Adipose tissue (tissue), 3 donors: Measurements from ENCODE around the gene MEIS3. TPM values are rescaled to one million over a fixed set of nuclear protein-coding genes. Genes with fewer than 3 reads are reported as not detected.

Experiments
- H3K27ac ChIP-seq: one replicate; pipeline ENCODE4 v1.5.1; 2013; ENCODE audit warnings: low read depth, low read length
- WGBS, 3 donors: extraction: QIAGEN DNeasy Blood & Tissue Kit; methylation state at CpG; one replicate each; pipeline ENCODE4 v1.1.7; 2013; 5-methylcytosine and 5-hydroxymethylcytosine counted together
- polyA plus RNA-seq, 3 donors: library from polyadenylated mRNA; stranded (reverse); fragments of 200-250 nt; gene quantifications; one replicate each; pipeline ENCODE4 v1.2.3, GENCODE V29; 2013
- donor health status: healthy with polysubstance abuse.
- donor health status: Bipolar disorder and iron deficiency.
- donor health status: healthy.

The MEIS3 gene
- 10 to 100 TPM in 1 of 3 donors, 1 to 10 TPM in 2; 4.3 to 28.6 (median 10.0) TPM for polyA plus RNA-seq

GRCh38 chr19:47419030-47419783 lies at the start of gene MEIS3:
Gene MEIS3, minus strand, starts transcription at chr19:47419527. Its CDS starts 446 bp downstream, at chr19:47419081.
- 1% methylated on average over 38 to 64 of the region's 70 CpGs for WGBS, 3 donors

DNA sequence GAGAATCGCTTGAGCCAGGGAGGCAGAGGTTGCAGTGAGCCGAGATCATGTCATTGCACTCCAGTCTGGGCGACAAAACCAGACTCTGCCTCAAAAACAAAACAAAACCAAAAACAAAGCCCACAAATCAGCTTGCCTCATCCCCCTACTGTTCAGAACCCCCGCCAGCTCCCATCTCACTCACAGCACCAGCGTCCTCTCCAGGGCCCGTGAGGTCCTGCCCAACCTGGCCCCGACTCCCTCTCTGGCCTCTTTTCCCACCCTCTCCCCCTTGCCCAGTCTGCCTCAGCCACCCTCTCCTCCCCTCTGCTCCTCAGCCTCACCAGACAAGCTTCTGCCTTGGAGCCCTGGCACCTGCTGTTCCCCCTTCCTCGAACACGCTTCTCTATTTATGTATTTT lies 48.6 kb upstream of the MEIS3 start:
- H3K27ac ChIP-seq: no peak overlapping the region
- 43 to 67% (median 47%) methylated on average over 9 of the region's 9 CpGs for WGBS, 3 donors

More at GRCh38 chr19:47419030-47419783, at the start of gene MEIS3:
- H3K27ac ChIP-seq: no peak within 1 kb of the TSS

DNA sequence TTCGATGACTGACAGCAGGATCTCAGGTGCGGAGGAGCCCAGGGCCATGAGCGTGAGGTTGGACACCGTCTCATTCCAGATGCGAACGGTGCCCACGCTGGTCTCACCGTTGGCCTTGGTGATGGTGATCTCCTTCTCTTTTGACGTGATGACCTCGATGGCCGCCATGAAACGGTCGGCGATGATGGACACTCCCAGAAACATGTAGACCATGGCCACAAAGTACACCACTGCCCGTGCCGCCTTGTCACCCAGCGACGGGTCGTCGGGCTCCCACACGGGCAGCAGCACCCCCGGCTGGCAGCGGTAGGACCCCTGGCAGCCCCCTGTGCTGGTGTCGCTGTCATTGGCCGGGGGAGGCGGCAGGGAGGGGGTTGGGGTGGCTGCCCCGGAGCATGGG lies 46.6 kb upstream of the MEIS3 start:
- H3K27ac ChIP-seq: no peak overlapping the region
- WGBS, 3 donors: 86 to 91% (median 87%) methylated on average over 27 of the region's 27 CpGs

DNA sequence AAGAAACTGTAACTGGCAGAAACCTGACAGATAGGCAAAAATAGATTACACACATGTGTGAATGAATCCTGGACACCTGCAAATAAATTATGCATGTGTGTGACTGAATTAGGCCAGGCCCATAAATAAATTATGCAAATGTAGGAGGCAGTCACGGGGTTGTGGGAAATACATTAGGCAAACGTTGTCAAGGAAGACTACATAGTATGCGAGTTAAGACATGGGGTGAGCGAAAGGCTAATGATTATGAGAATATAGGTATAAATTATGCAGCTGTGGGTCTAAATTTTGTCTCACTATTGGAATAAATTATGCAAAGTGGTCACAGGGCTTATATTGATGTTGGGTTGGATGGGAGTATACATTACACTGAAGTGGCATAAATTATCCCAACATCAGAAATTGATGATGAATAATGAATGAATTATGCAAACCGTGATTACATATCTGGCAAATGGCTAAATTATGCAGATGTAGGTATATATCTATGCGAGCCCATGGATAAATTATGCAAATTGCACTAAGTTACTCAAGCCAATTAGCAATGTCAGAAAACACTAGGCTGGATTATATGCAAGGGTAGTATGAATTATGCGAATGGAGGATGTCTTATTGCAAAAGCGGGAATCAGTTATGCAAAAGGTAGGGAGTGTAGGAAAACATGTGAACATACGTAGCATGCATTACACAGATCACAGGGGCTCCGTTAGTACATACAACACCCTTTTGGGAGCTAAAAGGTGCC lies 45.5 kb upstream of the MEIS3 start:
- no peak overlapping the region for H3K27ac ChIP-seq
- WGBS, 3 donors: 68 to 81% (median 69%) methylated on average over 10 of the region's 10 CpGs

DNA sequence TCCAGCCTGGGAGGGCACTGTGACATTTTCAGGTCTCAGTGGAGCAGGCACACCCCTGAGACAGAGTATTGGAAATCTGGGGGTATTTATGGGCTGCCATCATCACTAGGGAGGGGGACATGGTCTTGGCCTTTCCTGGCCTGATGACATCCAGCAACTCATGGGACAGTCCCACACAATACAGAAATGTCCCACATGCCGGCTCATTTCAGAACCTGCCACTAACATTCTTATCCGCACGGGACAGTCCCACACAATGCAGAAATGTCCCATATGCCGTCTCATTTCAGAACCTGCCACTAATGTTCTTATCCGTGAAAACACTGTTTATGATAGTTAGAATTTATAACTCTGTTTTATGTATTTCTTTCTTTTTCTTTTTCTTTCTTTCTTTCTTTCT lies 42.5 kb upstream of the MEIS3 start:
- no peak overlapping the region for H3K27ac ChIP-seq
- WGBS, 3 donors: 76 to 91% (median 84%) methylated on average over 5 of the region's 5 CpGs

DNA sequence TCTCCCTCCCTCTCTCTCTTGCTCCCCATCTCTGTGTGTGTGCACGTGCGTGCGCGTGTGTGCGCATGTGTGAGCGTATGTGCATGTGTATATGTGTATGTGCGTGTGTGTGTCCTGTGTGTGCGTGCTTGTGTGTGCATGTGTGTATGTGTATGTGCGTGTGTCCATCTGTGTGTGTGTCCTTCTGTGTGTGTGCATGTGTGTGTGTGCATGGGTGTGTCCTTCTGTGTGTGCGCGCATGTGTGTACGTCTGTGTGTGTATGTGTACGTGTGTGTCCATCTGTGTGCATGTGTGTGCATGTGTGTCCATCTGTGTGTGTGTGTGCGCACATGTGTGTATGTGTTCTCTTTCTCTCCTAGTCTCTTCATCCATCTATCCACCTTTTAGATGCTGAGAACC lies 40.1 kb upstream of the MEIS3 start:
- WGBS, 3 donors: 88 to 93% (median 92%) methylated on average over 14 of the region's 14 CpGs

GRCh38 chr19:47458672-47459071 lies 39.3 kb upstream of the MEIS3 start:
- WGBS, 3 donors: 29 to 52% (median 29%) methylated on average over 5 of the region's 5 CpGs
- H3K27ac ChIP-seq: no peak overlapping the region

More for the DNA sequence above, 40.1 kb upstream of the MEIS3 start:
- no peak overlapping the region for H3K27ac ChIP-seq

- 27 to 58% (median 28%) methylated on average over 67 to 77 of the region's 77 CpGs for WGBS, 3 donors
- no peak overlapping the region for H3K27ac ChIP-seq
These were observed 37.6 kb upstream of the MEIS3 start for GRCh38 chr19:47456721-47457474.

DNA sequence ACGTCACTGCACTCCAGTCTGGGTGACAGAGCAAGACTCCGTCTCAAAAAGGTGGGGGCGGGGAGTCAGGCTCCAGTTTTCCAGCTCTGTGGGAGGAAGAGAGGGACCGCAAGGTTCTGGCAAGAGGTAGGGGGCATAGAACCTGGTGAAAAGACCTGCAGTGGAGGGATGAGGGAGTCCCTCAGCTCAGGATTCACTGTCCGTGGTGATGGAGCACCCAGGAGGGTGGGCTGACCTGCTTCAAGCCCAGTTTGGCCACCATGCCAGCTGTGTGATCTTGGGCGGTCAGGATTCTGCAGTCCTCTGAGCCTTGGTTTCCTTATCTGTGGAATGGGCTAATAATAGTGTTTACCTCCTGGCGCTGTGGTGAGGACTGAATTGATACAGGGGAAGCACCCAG lies 31.2 kb upstream of the MEIS3 start:
- H3K27ac ChIP-seq: no peak overlapping the region
- WGBS, 3 donors: 60 to 76% (median 60%) methylated on average over 7 of the region's 7 CpGs

- WGBS, 3 donors: 25 to 62% (median 25%) methylated on average over 9 of the region's 9 CpGs
- H3K27ac ChIP-seq: no peak overlapping the region
These were observed 29.0 kb upstream of the MEIS3 start for GRCh38 chr19:47448360-47448727.

DNA sequence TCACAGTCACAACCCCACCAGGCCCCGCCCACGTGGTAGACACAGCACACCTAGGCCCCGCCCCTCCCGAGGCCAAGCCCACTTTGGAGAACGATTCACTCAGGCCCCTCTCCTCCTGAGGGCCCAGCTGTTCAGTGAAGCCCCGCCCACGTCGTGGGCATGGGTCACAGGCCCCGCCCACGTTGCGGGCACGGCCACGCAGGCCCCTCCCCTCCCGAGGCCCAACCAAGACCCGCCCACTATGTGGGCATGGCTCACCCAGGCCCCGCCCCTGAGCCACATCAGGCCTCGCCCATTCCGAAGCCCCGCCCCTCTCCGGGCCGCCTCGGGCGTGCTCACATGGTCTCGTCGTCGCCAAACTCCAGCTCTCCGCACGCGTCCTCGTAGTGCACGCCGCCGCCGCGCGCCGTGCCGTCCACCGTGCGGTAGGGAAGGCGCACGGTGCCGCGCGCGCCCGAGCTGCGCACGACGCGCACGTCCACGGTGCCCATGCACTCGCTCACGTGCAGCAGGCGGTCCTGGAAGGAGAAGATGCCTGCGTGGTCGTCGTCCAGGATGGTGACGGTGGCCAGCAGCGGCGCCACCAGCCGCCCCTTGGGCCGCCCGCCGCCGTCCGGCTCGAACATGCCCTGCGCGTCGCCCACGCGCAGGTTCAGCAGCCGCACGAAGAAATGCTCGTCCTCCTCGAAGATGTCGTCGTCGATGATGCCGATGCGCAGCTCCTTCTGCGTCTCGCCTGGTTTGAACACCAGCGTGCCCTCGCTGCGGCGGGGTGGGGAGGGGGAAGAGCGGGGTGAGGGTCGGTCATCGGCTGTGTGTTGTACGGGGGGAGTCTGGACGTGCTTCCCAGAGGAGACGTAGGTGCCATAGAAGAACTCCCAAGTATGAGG lies 28.4 kb upstream of the MEIS3 start:
- WGBS, 3 donors: 6 to 36% (median 7%) methylated on average over 92 to 95 of the region's 95 CpGs
- no peak overlapping the region for H3K27ac ChIP-seq

- no peak overlapping the region for H3K27ac ChIP-seq
These were observed 27.5 kb upstream of the MEIS3 start for GRCh38 chr19:47446534-47447469.

DNA sequence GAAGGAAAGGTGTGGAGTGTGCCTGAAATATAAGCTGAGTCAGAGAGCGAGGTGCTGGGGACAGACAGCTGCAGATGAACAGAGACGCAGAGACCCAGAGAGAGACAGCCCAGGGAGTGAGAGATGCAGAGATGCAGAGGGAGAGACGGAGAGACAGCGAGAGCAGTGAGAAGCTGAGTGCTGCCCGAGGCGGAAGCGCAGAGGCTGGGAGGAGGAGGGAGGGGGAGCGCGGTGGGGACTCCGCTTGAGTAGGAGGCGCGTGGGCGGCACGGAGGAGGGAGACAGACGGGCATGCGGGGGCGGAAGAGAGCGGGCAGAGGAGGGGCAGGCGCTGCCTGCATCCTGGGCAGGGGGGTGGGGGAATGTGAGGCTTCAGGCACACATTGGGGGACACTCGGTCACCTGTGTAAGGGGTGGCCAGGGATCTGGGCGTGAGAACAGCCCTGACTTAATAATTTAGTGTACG lies 26.6 kb upstream of the MEIS3 start:
- WGBS, 3 donors: 1 to 25% (median 2%) methylated on average over 22 of the region's 22 CpGs
- no peak overlapping the region for H3K27ac ChIP-seq

More at GRCh38 chr19:47446534-47447469, 27.5 kb upstream of the MEIS3 start:
- 17 to 47% (median 21%) methylated on average over 28 of the region's 28 CpGs for WGBS, 3 donors

DNA sequence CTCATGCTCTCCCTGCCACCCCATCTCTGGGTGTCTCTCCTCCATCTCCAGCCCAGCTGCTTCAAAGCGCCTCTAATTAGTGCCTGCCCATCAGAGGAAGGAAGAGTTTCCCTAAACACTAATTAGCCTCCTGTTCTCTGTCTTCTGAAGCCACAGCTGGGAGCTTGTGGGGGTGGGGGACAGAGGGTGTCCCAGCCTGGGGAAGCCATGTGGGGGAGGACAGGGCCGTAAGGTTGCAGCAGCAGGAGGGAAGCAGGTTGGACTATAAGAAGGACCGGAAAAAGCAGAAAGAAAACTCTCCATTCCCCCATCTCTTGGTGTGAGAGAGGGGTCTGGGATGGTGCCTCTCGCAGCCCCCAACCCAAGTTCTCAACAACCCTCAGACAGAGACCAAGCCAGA lies 26.2 kb upstream of the MEIS3 start:
- no peak overlapping the region for H3K27ac ChIP-seq
- WGBS, 3 donors: 31 to 63% (median 42%) methylated on average over 4 of the region's 4 CpGs

- 18 to 46% (median 19%) methylated on average over 21 to 22 of the region's 22 CpGs for WGBS, 3 donors
- no peak overlapping the region for H3K27ac ChIP-seq
These were observed 25.1 kb upstream of the MEIS3 start for GRCh38 chr19:47444388-47444821.

DNA sequence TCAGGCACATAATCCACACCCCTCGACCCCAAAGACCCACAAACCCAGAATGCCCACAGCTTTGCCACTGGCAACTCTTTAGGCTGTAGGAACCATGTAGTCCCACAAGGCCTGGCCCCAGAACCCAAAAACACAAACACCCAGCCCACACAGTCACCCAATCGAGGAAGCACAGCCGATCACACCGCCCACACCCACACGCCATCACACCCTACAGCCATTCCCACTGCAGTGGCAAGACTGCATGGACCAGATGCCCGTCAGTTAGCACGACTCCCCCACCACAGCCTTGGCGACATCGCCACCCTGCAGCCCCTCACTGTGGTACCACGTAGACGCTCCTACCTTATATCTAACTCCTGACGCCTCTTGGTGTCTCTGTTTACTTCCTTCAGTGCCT lies 24.0 kb upstream of the MEIS3 start:
- no peak overlapping the region for H3K27ac ChIP-seq
- 63 to 85% (median 64%) methylated on average over 12 of the region's 12 CpGs for WGBS, 3 donors

GRCh38 chr19:47438793-47439220 lies 19.5 kb upstream of the MEIS3 start:
- no peak overlapping the region for H3K27ac ChIP-seq
- 26 to 33% (median 30%) methylated on average over 5 of the region's 5 CpGs for WGBS, 3 donors
